PC-9 (cell line): ENCODE measurements around the gene EPB41L2. TPM values are rescaled to one million over a fixed set of nuclear protein-coding genes. Genes with fewer than 3 reads are reported as not detected.
A peak's percentile ranks its signal among the peaks of the same experiment; 100 is the strongest.

ENCODE experiments used
- BruUV-seq: library from RNA; stranded (reverse); fragments of 400-500 nt; replicated peaks from 2 replicates; lab custom pipeline; 2021; lab: Mats Ljungman, UMichigan
- CTCF ChIA-PET: fragments of 300-600 bp; sonication (Branson Sonifier 250); formaldehyde crosslinking; loops from one replicate; lab custom pipeline; 2022; ENCODE audit warnings: antibody characterized with exemption; lab: Charles Lee
- POLR2A ChIA-PET: fragments of 300-600 bp; sonication (Branson Sonifier 250); formaldehyde crosslinking; loops from one replicate; lab custom pipeline; 2022; ENCODE audit warnings: antibody characterized with exemption; ENCODE audit not compliant: unreplicated experiment; lab: Charles Lee
- DNase-seq, 2 experiments: peaks; one replicate each; pipeline versions ENCODE4 v3.0.0 to v3.0.0-alpha.2; 2015 to 2022; ENCODE audit warnings: mixed read lengths in 1 of 2
- H2AFZ ChIP-seq: fragments of 200-600 bp; sonication (generic); 2 replicates; pipeline ENCODE4 v1.8.1; 2017; ENCODE audit warnings: antibody characterized with exemption
- H3F3A ChIP-seq: fragments of 200-600 bp; sonication (generic); 2 replicates; pipeline ENCODE4 v1.8.1; 2017; ENCODE audit warnings: antibody characterized with exemption, mild to moderate bottlenecking, low read depth; ENCODE audit not compliant: insufficient read depth
- H3K27ac ChIP-seq: fragments of 200-600 bp; sonication (generic); 2 replicates; pipeline ENCODE4 v1.6.1; 2016; ENCODE audit warnings: mixed run types
- H3K27me3 ChIP-seq: fragments of 200-600 bp; sonication (generic); 2 replicates; pipeline ENCODE4 v1.6.1; 2016; ENCODE audit warnings: low read depth, mixed run types; ENCODE audit not compliant: insufficient read depth
- H3K36me3 ChIP-seq: fragments of 200-600 bp; sonication (generic); 2 replicates; pipeline ENCODE4 v1.6.1; 2016; ENCODE audit warnings: low read depth, mixed run types
- H3K4me1 ChIP-seq: fragments of 200-600 bp; sonication (generic); replicated peaks from 2 replicates; pipeline ENCODE4 v1.6.1; 2016; ENCODE audit warnings: mixed run types; ENCODE audit not compliant: insufficient read depth
- H3K4me2 ChIP-seq: fragments of 200-600 bp; sonication (generic); 2 replicates; pipeline ENCODE4 v1.6.1; 2017; ENCODE audit warnings: mixed run types
- H3K4me3 ChIP-seq: fragments of 200-600 bp; sonication (generic); 2 replicates; pipeline ENCODE4 v1.6.1; 2016; ENCODE audit warnings: mixed run types
- H3K79me2 ChIP-seq: fragments of 200-600 bp; sonication (generic); 2 replicates; pipeline ENCODE4 v1.6.1; 2017; ENCODE audit warnings: low read depth, mixed run types
- H3K9me2 ChIP-seq: fragments of 200-600 bp; sonication (generic); 2 replicates; pipeline ENCODE4 v1.8.1; 2017; ENCODE audit warnings: mild to moderate bottlenecking; ENCODE audit not compliant: insufficient read depth
- H3K9me3 ChIP-seq: fragments of 200-600 bp; sonication (generic); 2 replicates; pipeline ENCODE4 v1.8.1; 2016; ENCODE audit warnings: low read depth; ENCODE audit not compliant: insufficient read depth
- H4K20me1 ChIP-seq: fragments of 200-600 bp; sonication (generic); 2 replicates; pipeline ENCODE4 v1.8.1; 2017; ENCODE audit not compliant: insufficient read depth
- EZH2 ChIP-seq: fragments of 200-600 bp; sonication (generic); IDR thresholded peaks from 2 replicates; pipeline ENCODE4 v1.8.0; 2017; ENCODE audit warnings: antibody characterized with exemption, low read depth
- intact Hi-C: fragments of 100-400 bp; cut with micrococcal nuclease; formaldehyde crosslinking; loops from one replicate; pipeline ENCODE4 v1.10.0; 2022; ENCODE audit not compliant: unreplicated experiment
- total RNA-seq: library from RNA; stranded (reverse); gene quantifications from 2 replicates; pipeline ENCODE4 v1.2.3, GENCODE V29; 2021
- TF ChIP-seq, protein P1 (sequence below): fragments of 200-600 bp; sonication (generic); conservative IDR thresholded peaks from 2 replicates; pipeline ENCODE4 v1.6.1; 2017; ENCODE audit warnings: mixed run types, antibody characterized with exemption, mild to moderate bottlenecking, moderate library complexity

Gene EPB41L2
- total RNA-seq, 1 experiment from 2014 or later, result 67.4 TPM

DNA sequence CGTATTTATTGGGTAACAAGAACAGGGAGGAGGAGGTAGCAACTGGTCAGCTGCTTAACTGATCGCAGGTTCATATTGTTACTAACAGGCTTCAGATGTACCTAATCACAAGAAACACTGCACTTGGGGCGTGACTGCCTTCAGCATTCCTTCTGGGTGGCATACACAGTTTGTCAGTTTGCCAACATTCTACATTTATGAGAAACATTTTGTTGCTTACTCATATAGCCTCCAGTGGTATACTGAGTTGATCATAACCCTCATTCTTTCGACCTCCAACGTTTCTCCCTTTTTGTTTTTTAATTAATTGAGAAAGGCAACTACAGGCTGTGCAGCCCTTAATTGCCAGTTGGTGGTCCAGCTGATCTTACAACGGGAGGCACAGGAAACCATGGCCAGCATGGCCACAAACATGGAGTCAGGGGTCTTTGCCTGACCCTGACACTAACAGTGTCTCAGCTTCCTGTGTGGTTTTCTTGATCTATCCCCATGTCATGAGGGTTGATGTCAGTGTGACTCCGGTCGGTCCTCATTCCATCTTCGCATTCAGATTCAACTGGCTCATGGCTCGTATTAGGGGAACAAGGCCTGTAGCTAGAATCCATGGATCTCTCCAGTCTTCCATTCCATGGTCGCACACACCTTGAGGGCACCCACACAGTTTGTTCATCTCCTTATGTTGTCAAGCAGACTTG lies 9.4 kb downstream of the EPB41L2 start:
- Histone ChIP-seq H3K4me2 (no peak overlapping the region), H3K4me3 (no peak overlapping the region), H3K27me3 (no peaks in the 10 kb centered on the region), H3K36me3 (no peaks in the 10 kb centered on the region), H3F3A (0 out of 2 replicates have a peak, but pooled peaks cover 6% of the 10 kb centered on the region), H3K79me2 (peaks cover 4% of the 10 kb centered on the region; the same call in 1 of the 2 replicates), H3K9me2 (no peaks in the 10 kb centered on the region), H4K20me1 (no peaks in the 10 kb centered on the region), H3K9me3 (peaks cover 35% of the 10 kb centered on the region), H3K4me1 (peaks cover 7% of the 10 kb centered on the region), H3K27ac (peak overlapping the region; percentile 44), H2AFZ (no peak overlapping the region)
- no TSS peak for BruUV-seq
- TF ChIP-seq, protein P1, sequence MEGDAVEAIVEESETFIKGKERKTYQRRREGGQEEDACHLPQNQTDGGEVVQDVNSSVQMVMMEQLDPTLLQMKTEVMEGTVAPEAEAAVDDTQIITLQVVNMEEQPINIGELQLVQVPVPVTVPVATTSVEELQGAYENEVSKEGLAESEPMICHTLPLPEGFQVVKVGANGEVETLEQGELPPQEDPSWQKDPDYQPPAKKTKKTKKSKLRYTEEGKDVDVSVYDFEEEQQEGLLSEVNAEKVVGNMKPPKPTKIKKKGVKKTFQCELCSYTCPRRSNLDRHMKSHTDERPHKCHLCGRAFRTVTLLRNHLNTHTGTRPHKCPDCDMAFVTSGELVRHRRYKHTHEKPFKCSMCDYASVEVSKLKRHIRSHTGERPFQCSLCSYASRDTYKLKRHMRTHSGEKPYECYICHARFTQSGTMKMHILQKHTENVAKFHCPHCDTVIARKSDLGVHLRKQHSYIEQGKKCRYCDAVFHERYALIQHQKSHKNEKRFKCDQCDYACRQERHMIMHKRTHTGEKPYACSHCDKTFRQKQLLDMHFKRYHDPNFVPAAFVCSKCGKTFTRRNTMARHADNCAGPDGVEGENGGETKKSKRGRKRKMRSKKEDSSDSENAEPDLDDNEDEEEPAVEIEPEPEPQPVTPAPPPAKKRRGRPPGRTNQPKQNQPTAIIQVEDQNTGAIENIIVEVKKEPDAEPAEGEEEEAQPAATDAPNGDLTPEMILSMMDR, result no peak
- TF ChIP-seq EZH2, result no peak
- peak; percentile 23 to 76 for DNase-seq
- intact Hi-C loops, result no loop called here
- CTCF ChIA-PET, result no interaction called here
- POLR2A ChIA-PET, result no interaction called here

DNA sequence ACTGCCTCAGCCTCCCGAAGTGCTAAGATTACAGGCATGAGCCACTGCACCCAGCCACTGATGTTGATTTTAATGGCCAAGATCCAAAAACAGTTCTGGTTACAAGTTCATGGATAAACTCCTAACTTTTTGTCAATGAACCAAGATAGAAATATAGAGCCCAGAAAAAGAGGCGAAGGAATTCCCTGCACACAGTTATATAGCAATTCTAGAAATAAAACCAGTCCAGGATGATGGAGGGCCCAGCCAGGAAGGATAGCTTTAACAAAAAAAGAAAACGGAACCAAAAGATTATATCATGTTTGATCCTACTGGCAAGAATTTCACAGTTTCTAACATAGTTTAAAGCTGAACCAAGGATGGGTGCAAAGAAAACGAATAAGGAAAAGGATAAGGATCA lies 10.9 kb downstream of the EPB41L2 start:
- Histone ChIP-seq H3K36me3 (no peaks in the 10 kb centered on the region), H3K79me2 (peaks cover 4% of the 10 kb centered on the region; the same call in 1 of the 2 replicates), H3K4me3 (no peak overlapping the region), H3K27me3 (no peaks in the 10 kb centered on the region), H3K9me3 (peaks cover 35% of the 10 kb centered on the region), H3F3A (0 out of 2 replicates have a peak, but pooled peaks cover 6% of the 10 kb centered on the region), H3K27ac (no peak overlapping the region), H3K4me2 (no peak overlapping the region), H4K20me1 (no peaks in the 10 kb centered on the region), H3K9me2 (no peaks in the 10 kb centered on the region), H2AFZ (no peak overlapping the region), H3K4me1 (peaks cover 7% of the 10 kb centered on the region)
- ChIA-PET CTCF (no interaction called here), POLR2A (no interaction called here)
- TF ChIP-seq, protein P1, result no peak
- no peak for TF ChIP-seq EZH2
- BruUV-seq, result no TSS peak
- DNase-seq, result no peak
- intact Hi-C loops, result no loop called here

DNA sequence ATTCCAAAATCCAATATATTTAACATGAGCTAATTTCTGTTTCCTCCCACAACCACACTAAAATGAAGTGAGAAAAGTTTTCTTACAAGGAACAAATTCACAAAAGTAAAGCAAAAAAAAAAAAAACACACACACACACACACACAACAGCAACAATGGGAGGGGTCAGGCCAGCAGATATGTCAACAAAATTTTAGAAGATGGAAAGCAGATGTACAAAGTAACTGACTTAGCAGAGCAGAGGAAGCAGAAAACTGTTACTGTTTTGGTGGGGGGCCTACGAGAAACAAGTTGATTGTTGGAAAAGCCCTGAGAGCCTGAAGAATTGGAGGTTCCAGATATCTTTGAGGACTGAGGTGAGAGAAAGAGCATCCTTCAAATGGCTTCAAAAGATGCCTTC lies 11.7 kb downstream of the EPB41L2 start:
- Histone ChIP-seq H3K4me3 (no peak overlapping the region), H2AFZ (no peak overlapping the region), H3K9me3 (peaks cover 35% of the 10 kb centered on the region), H3K27me3 (no peaks in the 10 kb centered on the region), H3K4me2 (no peak overlapping the region), H3K4me1 (peaks cover 7% of the 10 kb centered on the region), H3K36me3 (no peaks in the 10 kb centered on the region), H3K79me2 (0 out of 2 replicates have a peak, but pooled peaks cover 4% of the 10 kb centered on the region), H3K27ac (no peak overlapping the region), H4K20me1 (no peaks in the 10 kb centered on the region), H3K9me2 (no peaks in the 10 kb centered on the region), H3F3A (0 out of 2 replicates have a peak, but pooled peaks cover 6% of the 10 kb centered on the region)
- no peak for DNase-seq
- no TSS peak for BruUV-seq
- ChIA-PET CTCF (no interaction called here), POLR2A (no interaction called here)
- intact Hi-C loops, result no loop called here
- TF ChIP-seq EZH2, result no peak
- TF ChIP-seq, protein P1, result no peak
